Urothelium cell line (cell line): ENCODE measurements around the gene COL2A1.

Experiments
- DNase-seq: peaks from one replicate; pipeline ENCODE4 v3.0.0; 2011; ENCODE audit warnings: low spot score, mixed read lengths
- FAIRE-seq: peaks from 2 replicates; lab custom pipeline; 2011; peaks lifted over from hg19 to GRCh38; lab: Jason Lieb, UNC

COL2A1 gene

DNA sequence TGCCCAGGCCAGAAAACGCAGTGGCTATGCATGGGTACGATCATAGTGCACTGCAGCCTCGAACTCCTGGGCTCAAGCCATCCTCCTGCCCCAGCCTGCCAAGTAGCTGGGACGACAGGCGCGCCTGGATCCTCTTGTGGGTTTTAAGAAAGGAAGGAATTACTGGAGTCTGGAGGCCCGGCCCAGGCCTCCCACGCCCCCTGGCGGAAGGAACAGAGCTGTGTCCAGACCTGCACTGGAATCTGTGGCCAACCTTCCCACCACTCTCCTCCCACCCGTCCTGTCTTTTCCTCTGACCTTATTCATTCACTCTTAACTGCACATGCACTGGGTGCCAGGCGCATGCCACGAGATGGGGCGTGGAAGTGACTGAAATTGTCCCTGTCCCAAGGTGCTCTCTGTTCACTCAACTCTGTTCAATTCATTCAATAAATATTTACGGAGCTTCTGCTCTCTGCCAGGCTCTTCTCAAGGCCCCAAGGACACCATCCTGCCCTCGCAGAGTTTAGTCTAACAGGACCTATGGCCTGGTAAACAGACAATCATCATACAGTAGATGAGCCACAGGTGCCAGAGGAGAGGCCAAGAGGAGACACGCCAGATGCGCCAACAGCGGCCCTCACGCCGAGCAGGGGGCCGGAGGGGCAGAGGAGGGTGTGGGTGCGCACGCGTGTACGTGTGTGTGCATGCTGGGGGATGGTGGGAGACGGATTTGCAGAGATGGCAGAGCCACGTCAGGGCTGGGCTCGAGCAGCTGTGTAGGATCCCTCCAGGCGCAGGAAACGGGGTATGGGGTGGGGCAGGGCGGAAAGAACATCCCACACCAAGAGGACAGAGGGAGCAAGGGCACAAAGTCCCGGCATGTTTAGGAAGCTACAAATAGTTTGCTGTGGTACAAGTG lies 54.6 kb downstream of the COL2A1 start:
- peak; percentile 89 for DNase-seq
- peak; percentile 87 for FAIRE-seq

DNA sequence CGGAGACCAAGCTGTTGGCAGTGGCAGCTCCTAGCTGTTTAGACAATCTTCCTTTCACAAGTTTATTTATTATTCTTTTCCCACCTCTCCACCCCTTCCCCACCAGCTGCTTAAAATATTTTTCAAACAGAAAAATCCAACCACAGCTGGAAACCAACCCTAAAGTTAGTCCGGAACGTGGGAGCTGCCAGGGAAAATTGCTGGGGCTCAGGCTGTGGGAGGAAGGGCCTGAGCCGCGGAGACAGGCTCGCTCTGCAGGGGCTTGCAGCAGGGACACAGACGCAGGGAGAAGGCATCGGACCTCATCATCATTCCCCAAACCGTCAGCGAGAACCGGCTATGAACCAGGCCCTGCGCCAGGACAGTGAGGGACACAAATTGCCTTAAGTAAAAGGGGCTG lies 56.9 kb downstream of the COL2A1 start:
- FAIRE-seq (no peak), DNase-seq (no peak)

DNA sequence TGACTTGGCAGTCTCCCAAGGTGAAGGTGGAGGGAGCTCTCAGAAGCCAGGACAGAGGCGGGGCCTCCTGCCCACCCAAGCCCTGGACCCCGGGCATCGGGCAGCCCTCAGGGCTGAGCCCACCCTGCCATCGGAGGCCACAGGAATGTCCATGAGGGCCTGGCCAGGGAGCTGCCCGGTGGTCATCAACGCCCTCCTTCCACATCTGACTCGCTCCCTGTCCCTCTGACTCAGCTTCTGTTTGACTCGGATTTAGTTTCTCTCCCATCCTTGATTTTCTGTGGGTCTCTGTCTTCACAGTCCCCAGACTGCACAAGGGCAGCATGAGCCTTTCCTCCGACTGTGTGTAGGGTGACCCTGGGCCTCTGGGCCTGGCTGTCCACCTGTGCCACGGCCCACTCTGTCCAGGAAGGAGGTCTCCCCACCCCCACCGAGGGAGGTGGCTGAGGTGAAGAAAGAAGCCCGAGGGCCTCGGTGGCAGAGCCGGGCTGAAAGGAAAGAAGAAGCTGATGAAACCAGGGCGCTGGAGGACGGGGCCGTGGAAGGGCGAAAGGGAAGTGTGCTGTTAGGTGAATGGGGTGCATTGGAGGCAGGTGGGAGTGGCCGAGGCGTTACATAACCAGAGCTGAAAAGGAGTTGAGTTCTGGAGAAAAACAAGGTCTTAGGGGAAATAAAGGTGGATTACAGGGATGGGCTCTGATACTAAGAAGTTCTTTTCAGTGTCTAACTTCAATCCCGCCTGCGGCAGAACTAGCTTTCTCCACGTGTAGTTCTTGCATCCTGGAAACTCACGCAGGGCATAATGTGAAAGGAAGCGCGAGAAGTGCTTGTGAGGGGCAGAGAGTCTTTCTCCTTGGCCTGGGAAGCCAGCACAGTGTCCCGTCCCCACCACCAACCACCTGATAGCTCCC lies 57.6 kb downstream of the COL2A1 start:
- peak; percentile 58 for DNase-seq
- peak; percentile 23 for FAIRE-seq

GRCh38 chr12:47945341-47945728 lies 58.9 kb downstream of the COL2A1 start:
- FAIRE-seq (no peak), DNase-seq (no peak)

GRCh38 chr12:47944685-47945340 lies 59.5 kb downstream of the COL2A1 start:
- DNase-seq (no peak), FAIRE-seq (peak; percentile 96)

DNA sequence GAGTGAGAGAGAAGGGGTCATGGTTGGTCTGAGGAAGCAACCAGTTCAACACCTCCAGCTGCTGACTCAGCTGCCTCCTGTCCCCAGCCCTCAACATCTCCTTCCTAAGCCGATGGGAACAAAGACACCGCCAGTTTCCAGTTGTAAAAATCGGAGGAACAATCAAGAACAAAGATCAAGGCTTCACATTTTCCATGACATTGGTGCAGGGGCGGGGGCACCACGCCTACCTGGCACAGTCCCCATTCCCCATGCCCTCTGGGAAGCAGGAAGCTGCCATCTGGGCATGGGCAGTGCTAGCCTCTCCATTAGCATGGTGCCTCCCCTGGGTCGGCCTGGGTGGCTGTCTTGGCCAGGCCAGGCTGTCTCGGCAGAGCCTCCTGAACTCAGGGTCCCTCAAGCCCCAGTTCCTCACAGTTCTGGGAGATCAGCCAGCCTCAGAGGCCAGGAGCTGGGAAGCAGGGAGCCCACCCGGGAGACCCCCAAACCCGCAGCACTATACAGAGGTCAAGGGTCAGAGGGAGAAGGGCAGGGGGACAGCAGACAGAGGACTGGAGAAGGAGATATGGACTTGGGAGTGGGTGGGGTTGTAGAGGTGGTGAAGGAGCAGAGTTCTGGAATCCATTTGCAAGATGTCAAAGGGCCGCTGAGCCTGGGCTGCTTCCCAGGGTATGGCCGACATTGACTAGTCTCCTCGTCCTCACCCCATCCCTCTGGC lies 60.5 kb downstream of the COL2A1 start:
- FAIRE-seq (no peak), DNase-seq (no peak)

DNA sequence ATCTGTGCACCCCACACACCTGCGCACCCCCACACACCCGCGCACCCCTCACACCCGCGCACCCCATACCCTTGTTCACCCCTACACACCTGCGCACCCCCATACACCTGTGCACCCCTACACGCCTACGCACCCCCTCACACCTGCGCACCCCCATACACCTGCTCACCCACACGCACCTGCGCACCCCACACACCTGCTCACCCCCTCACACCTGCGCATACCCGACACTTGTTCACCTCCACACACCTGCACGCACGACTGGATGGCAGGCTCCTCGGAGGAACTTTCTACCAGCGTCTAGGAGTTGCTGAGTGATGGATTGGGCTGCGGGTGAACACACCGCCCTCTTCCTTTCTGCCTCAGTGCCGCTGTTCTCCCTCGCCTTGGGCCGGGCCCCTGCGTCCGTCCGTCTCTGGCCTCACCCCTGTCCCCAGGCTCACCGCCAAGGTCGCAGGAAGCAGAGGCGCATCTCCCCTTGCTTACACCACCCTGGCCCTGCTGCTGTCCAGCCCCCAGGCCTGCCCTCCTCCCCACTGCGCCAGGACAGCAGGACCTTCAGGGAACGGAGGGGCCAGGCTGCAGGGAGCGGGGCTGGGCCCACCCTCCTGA lies 61.6 kb downstream of the COL2A1 start:
- no peak for DNase-seq
- no peak for FAIRE-seq

- no peak for FAIRE-seq
- no peak for DNase-seq
Measured at GRCh38 chr12:47941871-47942613, 62.2 kb downstream of the COL2A1 start.

GRCh38 chr12:47941475-47941780 lies 62.8 kb downstream of the COL2A1 start:
- no peak for FAIRE-seq
- no peak for DNase-seq

DNA sequence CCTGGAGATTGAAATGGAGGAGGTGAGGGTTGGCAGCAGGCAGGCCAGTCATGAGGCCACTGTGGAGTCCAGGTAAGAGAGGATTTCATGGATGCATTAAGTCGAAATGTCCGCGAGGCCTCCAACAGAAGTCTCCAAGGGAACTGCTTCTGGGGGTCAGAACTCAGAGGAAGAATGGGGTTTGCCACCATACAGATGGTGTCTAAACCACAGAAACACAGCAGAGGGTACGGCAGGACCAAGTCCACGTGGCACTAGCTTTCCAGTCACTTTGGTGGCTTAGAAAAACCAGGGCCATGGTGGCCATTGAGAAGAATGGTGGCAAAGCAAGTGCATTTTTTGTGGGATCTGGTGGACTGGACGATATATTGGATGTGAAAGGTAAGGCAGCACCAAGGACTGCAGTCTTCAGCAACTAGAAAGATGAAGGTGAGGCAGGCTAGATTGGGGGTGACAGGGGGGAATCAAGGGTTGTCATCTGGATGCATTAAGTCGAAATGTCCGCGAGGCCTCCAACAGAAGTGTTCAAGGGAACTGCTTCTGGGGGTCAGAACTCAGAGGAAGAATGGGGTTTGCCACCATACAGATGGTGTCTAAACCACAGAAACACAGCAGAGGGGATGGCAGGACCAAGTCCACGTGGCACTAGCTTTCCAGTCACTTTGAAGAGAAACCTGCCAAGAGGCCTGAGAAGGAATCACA lies 63.4 kb downstream of the COL2A1 start:
- no peak for FAIRE-seq
- DNase-seq, result no peak

DNA sequence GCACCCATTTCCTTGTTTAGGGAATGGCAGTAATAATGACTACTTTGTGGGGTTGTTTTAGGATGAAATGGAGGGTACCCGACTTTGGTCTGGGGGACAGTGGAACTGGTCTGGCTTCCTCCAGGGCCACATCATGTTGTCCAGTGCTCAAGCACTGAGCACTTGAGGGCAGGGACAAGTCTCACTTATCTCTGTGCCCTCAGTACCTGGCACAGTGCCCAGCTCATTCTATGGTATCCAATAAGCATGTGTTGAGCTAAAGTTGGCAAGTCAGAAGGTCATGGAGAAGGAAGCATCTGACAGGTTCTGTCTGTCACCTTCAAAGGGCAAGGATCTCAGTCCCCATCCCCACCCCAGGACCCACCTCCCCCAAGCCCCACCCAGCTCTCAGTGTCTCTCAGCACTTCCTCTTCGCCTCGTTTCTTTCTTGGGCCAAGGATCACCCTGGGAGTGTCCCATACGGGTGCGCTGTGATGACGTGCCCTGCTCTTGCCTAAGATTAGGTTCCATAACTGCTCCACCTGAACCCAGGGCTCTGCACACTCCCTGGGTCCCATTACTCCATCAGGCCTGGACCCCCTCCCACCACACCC lies 65.2 kb downstream of the COL2A1 start:
- FAIRE-seq, result no peak
- no peak for DNase-seq

- FAIRE-seq, result no peak
- DNase-seq, result no peak
Measured at GRCh38 chr12:47938594-47938993, 65.7 kb downstream of the COL2A1 start.

DNA sequence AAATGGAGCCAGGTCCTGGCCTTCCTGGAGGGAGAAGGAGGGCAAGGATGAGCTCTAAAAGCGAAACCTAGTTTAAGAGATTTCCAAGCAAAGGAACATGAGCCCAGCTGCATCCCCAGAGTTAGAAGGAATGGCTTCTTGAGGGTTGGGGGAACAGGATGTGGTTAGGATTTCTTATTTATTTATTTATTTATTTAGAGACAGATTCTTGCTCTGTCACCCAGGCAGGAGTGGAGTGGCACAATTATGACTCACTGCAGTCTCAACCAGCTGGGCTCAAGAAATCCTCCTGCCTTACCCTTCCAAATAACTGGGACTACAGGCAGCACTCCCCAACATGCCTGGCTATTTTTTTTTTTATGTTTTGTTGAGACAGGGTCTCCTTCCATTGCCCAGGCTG lies 66.2 kb downstream of the COL2A1 start:
- DNase-seq (peak; percentile 59), FAIRE-seq (no peak)

DNA sequence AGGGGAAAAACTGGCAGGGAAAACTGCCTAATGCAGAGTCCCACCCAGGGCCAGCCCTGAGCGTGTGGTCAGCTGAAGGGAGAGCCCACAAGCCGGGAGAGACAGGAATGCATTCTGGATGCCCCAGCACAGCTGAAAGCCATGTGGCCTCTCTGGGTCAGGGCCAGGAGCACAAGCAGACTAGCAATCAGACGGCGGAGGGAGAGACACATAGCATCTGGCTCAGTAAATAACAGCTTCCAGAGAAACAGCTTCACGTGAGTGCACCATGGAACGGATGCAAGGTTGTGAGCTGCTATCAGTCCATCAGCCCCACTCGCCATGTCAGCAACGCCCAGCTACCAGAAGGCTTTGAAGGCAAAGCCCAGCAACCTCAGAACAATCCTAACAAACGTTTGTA lies 69.1 kb downstream of the COL2A1 start:
- DNase-seq (no peak), FAIRE-seq (no peak)

DNA sequence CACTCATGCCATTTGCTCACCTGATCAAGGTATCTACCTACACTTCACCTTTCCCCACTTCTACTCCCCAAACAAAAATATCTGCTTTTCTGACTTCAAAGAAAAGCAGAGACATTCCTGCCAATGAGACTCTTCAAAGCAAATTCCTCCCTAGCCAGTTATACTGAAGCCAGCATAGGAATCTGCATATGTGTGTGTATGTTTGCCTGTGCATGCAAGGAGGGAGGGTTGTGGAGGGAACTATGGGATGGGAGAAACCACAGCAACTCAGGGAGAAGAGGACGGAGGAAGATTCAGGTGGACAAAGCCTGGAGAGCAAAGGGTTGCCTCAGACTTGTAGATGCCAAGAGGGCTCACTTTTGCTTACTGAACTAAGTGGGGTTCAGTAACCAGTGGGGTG lies 73.1 kb downstream of the COL2A1 start:
- DNase-seq (no peak), FAIRE-seq (no peak)

- DNase-seq (no peak), FAIRE-seq (no peak)
Measured at GRCh38 chr12:47930634-47931033, 73.6 kb downstream of the COL2A1 start.

DNA sequence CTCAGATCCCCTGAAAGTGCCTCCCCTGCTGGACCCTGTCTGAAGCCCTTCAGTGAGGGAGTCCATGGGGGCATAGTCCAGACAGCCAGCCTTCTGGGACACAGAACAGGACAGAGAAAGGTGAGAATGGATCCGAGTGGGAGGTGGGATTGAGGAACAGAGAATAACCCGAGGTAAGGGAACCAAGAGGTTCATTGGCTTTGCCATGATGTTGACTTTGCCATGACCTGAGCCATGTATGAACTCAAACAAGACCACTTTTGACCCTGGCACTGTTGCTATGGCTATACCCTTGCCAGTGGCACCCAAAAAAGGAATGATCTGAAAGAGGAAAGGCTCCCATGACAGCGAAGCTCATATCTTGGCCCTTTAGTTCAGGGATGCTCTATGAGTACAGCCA lies 76.9 kb downstream of the COL2A1 start:
- DNase-seq, result no peak
- FAIRE-seq, result no peak
